Esophagus muscularis mucosa (tissue), 4 donors: ENCODE measurements around the gene TRAPPC2B. TPM values are rescaled to one million over a fixed set of nuclear protein-coding genes. Genes with fewer than 3 reads are reported as not detected.
A peak's percentile ranks its signal among the peaks of the same experiment; 100 is the strongest.

Experiments used
- DNase-seq: peaks from one replicate; pipeline ENCODE4 v3.0.0-alpha.2; 2017; ENCODE audit errors: extremely low spot score
- H3K27ac ChIP-seq, 4 donors: fragments of 200-600 bp; sonication (generic); replicated peaks in 1 of 4; 1 replicate in 3 of 4; 2 replicates in 1 of 4; pipeline ENCODE4 v1.5.1; 2016 to 2019; ENCODE audit warnings: mild to moderate bottlenecking in 1 of 4
- H3K27me3 ChIP-seq, 4 donors: fragments of 200-600 bp; sonication (generic); one replicate each; pipeline versions ENCODE4 v1.5.1 to v1.6.0; 2016 to 2019
- H3K36me3 ChIP-seq, 4 donors: fragments of 200-600 bp; sonication (generic); one replicate each; pipeline ENCODE4 v1.5.1; 2016 to 2019
- H3K4me1 ChIP-seq, 4 donors: fragments of 200-600 bp; sonication (generic); one replicate each; pipeline ENCODE4 v1.5.1; 2016 to 2019
- H3K4me3 ChIP-seq, 4 donors: fragments of 200-600 bp; sonication (generic); 1 replicate in 2 of 4; 2 replicates in 2 of 4; pipeline ENCODE4 v1.5.1; 2016 to 2019; ENCODE audit warnings: mild to moderate bottlenecking in 4 of 4, moderate library complexity in 1 of 4
- H3K9me3 ChIP-seq, 4 donors: fragments of 200-600 bp; sonication (generic); 1 replicate in 3 of 4; 2 replicates in 1 of 4; pipeline ENCODE4 v1.5.1; 2016 to 2019
- CTCF ChIP-seq, 3 experiments: fragments of 200-600 bp in 2 of 3; fragments of 450-650 bp in 1 of 3; sonication (generic) in 2 of 3; IDR thresholded peaks; one replicate each; pipeline ENCODE4 v1.5.1; 2017 to 2019; ENCODE audit warnings: antibody characterized with exemption in 3 of 3, mild to moderate bottlenecking in 2 of 3, moderate library complexity in 1 of 3
- EP300 ChIP-seq: sonication (generic); formaldehyde crosslinking; IDR thresholded peaks from one replicate; pipeline ENCODE4 v1.6.1; 2017; ENCODE audit warnings: antibody characterized with exemption
- POLR2A ChIP-seq: fragments of 450-650 bp; IDR thresholded peaks from one replicate; pipeline ENCODE4 v1.6.1; 2017; ENCODE audit warnings: antibody characterized with exemption, moderate library complexity, mild to moderate bottlenecking, low read depth
- POLR2AphosphoS5 ChIP-seq, 2 donors: sonication (generic); formaldehyde crosslinking; IDR thresholded peaks; one replicate each; pipeline ENCODE4 v1.6.1; 2017; ENCODE audit warnings: antibody characterized with exemption in 2 of 2
- WGBS: methylation state at CpG from one replicate; pipeline ENCODE4 v1.1.5; 2018; 5-methylcytosine and 5-hydroxymethylcytosine counted together
- intact Hi-C: fragments of 100-400 bp; cut with DNase I; formaldehyde crosslinking; loops from one replicate; pipeline ENCODE4 v1.15.1; 2023
- total RNA-seq, 4 donors: library from RNA; depleted of rRNA; stranded (reverse); fragments of >200 nt; gene quantifications; one replicate each; pipeline versions ENCODE4 v1.1.0 to v1.2.1, GENCODE V29; 2016

Gene TRAPPC2B
- total RNA-seq, 4 donors from 2014 or later = 12.9 to 29.5 (median 20.2) TPM

- TF ChIP-seq EP300 (no peak), POLR2A (no peak), CTCF (IDR thresholded peaks at IDR 0.05) (no peak), POLR2AphosphoS5 (IDR thresholded peaks at IDR 0.05) (no peak)
- Histone ChIP-seq H3K36me3 (peaks cover 0 to 10% (median 4%) of the 10 kb centered on the region in 4 donors), H3K4me3 (no peak overlapping the region), H3K4me1 (no peaks in the 10 kb centered on the region), H3K27ac (no peak overlapping the region), H3K27me3 (no peaks in the 10 kb centered on the region), H3K9me3 (peaks cover 0 to 13% (median 6%) of the 10 kb centered on the region in 4 donors)
- intact Hi-C loops = no loop called here
- DNase-seq = no peak
- 84% methylated on average over 7 of the region's 7 CpGs for WGBS
Measured at GRCh38 chr19:57382806-57383488, 19.6 kb downstream of the TRAPPC2B start.

GRCh38 chr19:57389194-57389729 lies 25.9 kb downstream of the TRAPPC2B start:
- Histone ChIP-seq H3K27me3 (no peaks in the 10 kb centered on the region), H3K27ac (peak overlapping the region; percentile 87 to 96 (median 91)), H3K9me3 (peaks cover 0 to 8% (median 0%) of the 10 kb centered on the region in 4 donors), H3K36me3 (peaks cover 1 to 16% (median 8%) of the 10 kb centered on the region in 4 donors), H3K4me3 (peak overlapping the region; percentile 69 to 83 (median 76)), H3K4me1 (peaks cover 14 to 32% (median 29%) of the 10 kb centered on the region in 4 donors)
- TF ChIP-seq CTCF (IDR thresholded peaks at IDR 0.05) (no peak), POLR2AphosphoS5 (IDR thresholded peaks at IDR 0.05) (no peak), POLR2A (no peak), EP300 (no peak)
- DNase-seq = no peak
- intact Hi-C loops = loop anchor here (2.0 kb wide), 1 partner anchor 26 kb away; the partner anchor contains the start of genes TRAPPC2B and ZNF547
- WGBS = 58% methylated on average over 10 of the region's 11 CpGs

- H3K27ac ChIP-seq = peak within 1 kb of the TSS; percentile 87 to 96 (median 91)
- peaks cover 0 to 10% (median 0%) of the 10 kb centered on the region in 4 donors for H3K9me3 ChIP-seq
- intact Hi-C loops = loop anchor here (2.0 kb wide), 1 partner anchor 27 kb away; the partner anchor contains the start of genes TRAPPC2B and ZNF547
- H3K27me3 ChIP-seq = no peaks in the 10 kb centered on the region
- H3K4me3 ChIP-seq = peak within 1 kb of the TSS; percentile 69 to 83 (median 76)
- peak; percentile 95 to 99 for TF ChIP-seq POLR2AphosphoS5 (IDR thresholded peaks at IDR 0.05)
- TF ChIP-seq POLR2A = peak; percentile 40
- no peak for TF ChIP-seq EP300
- TF ChIP-seq CTCF (IDR thresholded peaks at IDR 0.05) = peak in 1 of 3 experiments; percentile 23
- H3K36me3 ChIP-seq = peaks cover 5 to 23% (median 13%) of the 10 kb centered on the region in 4 donors
- peak; percentile 99 for DNase-seq
- 1% methylated on average over 24 of the region's 50 CpGs for WGBS
- H3K4me1 ChIP-seq = peaks cover 14 to 32% (median 29%) of the 10 kb centered on the region in 4 donors
Measured at GRCh38 chr19:57389730-57390598, 26.6 kb downstream of the TRAPPC2B start, which contains the start of gene ZNF548. Gene ZNF548, plus strand, starts transcription at chr19:57389854. Its CDS starts 246 bp downstream, at chr19:57390100.

- Histone ChIP-seq H3K4me3 (no peak overlapping the region), H3K27me3 (no peaks in the 10 kb centered on the region), H3K9me3 (peaks cover 0 to 55% (median 38%) of the 10 kb centered on the region in 4 donors), H3K36me3 (peaks cover 46 to 80% (median 60%) of the 10 kb centered on the region in 4 donors), H3K27ac (no peak overlapping the region), H3K4me1 (peaks cover 6 to 19% (median 17%) of the 10 kb centered on the region in 4 donors)
- 87% methylated on average over 5 of the region's 5 CpGs for WGBS
- no peak for DNase-seq
- intact Hi-C loops = no loop called here
- no peak for TF ChIP-seq CTCF (IDR thresholded peaks at IDR 0.05)
Measured at GRCh38 chr19:57395710-57396109, 32.4 kb downstream of the TRAPPC2B start.
